Pericardium fibroblast (primary cell): ENCODE measurements around the gene SMR3B. TPM values are rescaled to one million over a fixed set of nuclear protein-coding genes. Genes with fewer than 3 reads are reported as not detected.

ENCODE experiments used
- total RNA-seq: library from RNA; depleted of rRNA; stranded (reverse); fragments of >200 nt; gene quantifications from 2 replicates; pipeline ENCODE4 v1.2.3, GENCODE V29; 2015

The SMR3B gene
- total RNA-seq, result not detected in 2 replicates

GRCh38 chr4:70382691-70383181, at the start of gene SMR3B:
Gene SMR3B, plus strand, starts transcription at chr4:70383131. Its CDS starts 1,380 bp downstream, at chr4:70384511.

DNA sequence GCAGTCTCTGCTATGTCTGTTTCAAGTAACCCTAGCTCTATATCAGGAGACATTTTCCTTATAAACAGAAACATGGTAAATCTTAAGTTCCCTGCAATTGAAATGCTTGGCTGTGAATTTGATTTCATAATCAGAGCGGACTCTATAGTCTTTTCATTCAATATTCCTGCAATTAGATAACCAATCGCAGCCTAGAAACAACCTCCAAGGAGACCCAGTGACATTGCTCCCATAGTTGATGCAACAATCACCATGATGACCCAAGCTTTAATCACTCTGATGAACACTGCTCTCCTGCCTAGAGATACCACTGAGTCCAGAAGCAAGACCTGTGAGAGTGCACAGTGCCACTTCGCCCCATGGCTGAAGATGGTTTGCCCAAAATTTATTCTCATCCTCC, 48.2 kb upstream of the SMR3B start, which contains the start of gene CABS1:
Gene CABS1, plus strand, starts transcription at position 301 of the 400 bp plus-strand sequence. Its CDS starts 59 bp downstream, at position 360.

DNA sequence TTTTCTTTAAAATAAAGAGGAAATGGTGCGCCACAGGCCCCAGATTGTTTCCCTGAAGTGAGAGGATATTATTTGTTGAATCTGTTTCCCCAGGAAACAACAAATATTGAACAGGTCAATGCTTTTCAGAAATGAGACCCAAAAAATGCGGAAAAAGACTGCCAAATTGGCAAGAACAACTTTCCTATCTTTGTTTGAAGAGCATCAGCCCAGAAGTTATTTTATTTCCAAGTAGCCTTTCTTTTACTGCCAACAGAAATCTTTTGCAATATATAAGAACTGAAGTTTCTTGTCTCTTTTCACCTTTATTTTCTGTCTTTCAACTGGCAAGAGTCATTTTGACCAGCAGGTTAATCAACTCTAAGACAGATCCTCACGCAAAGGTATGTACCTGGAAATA, 22.5 kb upstream of the SMR3B start, which contains the start of gene SMR3A:
Gene SMR3A, plus strand, starts transcription at position 301 of the 400 bp plus-strand sequence. CDS start 1,356 bp downstream, outside the sequence.

DNA sequence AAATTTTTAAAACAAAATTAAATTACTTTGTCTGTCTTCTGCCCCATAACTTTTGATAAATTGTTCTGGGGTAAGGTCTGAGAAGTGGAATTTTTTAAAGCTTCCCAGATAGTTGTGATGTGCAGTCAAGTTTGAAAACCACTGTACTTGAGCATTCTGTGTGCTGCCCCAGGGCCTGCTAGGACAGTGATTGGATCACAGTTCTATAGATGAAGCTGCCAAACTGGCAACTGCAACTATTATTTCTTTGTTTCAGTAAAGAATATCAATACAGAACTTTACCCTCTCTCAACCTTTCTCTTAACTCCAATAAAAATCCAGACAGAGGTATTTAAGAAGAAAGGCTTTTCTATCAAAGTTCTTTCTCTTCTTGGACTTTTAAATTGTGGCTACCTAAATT, 14.6 kb downstream of the SMR3B start, which contains the start of gene OPRPN:
Gene OPRPN, plus strand, starts transcription at position 361 of the 400 bp plus-strand sequence. CDS start 1,346 bp downstream, outside the sequence.

Other genes starting within 250 kb of the SMR3B start
- not detected in 2 replicates for gene PRR27, start 228.9 kb upstream of the SMR3B start, total RNA-seq
- gene ODAM, start 187.4 kb upstream of the SMR3B start, total RNA-seq, result not detected in 2 replicates
- gene FDCSP, start 157.0 kb upstream of the SMR3B start, total RNA-seq, result not detected in 2 replicates
- gene CSN3, start 140.5 kb upstream of the SMR3B start, total RNA-seq, result not detected in 2 replicates
- gene CABS1, start 48.1 kb upstream of the SMR3B start, total RNA-seq, result not detected in 2 replicates
- not detected in 2 replicates for gene SMR3A, start 22.4 kb upstream of the SMR3B start, total RNA-seq
- gene OPRPN, start 14.8 kb downstream of the SMR3B start, total RNA-seq, result not detected in 2 replicates
- gene MUC7, start 89.1 kb downstream of the SMR3B start, total RNA-seq, result not detected in 2 replicates
- gene AMTN, start 135.4 kb downstream of the SMR3B start, total RNA-seq, result not detected in 2 replicates
- not detected in 2 replicates for gene AMBN, start 209.1 kb downstream of the SMR3B start, total RNA-seq
- gene ENAM, start 245.6 kb downstream of the SMR3B start, total RNA-seq, result not detected in 2 replicates